SW480 (cell line): ENCODE data around the gene CP.
"Not testable (repeated sequence)": the region's sequence is repeated elsewhere in the genome, so short reads cannot be mapped to it uniquely, and the experiment has no call there.

Source experiments
- DNase-seq: peaks from one replicate; pipeline ENCODE4 v3.0.0-alpha.2; 2016; ENCODE audit warnings: low spot score

The CP gene

DNA sequence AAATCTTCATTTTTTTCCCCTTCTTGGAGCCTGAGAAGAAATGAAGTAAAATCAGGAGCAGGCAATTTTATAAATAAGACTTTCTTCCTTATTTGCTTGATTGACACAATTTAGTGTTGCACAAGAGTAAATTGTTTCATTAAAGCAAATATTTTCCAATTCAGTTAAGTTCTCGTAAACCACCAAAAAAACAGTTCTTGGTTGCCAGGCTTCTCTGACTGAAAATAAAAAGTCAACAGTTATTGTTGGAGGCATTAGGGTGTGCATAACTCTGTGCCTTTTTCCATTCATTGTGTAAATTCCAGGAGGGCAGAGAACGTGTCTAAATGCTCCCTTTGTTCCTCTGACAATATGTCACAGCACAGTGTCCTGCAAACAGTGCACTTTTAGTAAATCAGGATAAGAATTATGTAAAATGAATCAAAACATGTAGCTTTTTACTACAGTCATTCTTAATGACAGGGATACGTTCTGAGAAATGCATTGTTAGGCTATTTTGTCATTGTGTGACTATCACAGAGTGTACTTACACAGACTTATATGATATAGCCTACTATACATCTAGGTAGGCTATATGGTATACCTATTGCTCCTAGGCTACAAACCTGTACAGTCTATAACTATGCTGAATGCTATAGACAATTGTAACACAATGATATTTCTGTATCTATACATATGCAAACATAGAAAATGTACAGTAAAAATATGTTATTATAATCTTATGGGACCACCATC is at the start of gene CP:
Gene CP, minus strand, starts transcription at position 47 of the 735 bp plus-strand sequence. Its CDS starts 37 bp downstream, at position 10.
- DNase-seq = no peak

DNA sequence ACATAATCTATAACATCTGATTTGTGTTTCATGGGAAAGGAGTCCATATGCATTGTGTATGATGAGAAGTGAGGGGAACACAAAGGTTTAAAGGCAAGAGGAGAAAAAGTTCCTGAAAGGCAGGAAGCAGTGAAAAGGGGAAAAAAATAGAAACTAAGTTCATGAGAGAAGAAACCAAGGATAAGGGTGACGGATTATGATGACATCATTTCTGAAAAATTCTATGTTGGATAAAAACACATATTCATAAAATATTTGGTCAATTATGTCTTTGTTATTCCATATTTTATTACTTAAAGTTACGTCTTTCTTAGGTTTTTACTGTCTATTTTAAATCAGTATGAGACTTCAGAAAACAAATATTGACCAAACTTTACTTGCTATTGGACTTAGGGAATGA is 48.6 kb upstream of the CP start:
- no peak for DNase-seq

DNA sequence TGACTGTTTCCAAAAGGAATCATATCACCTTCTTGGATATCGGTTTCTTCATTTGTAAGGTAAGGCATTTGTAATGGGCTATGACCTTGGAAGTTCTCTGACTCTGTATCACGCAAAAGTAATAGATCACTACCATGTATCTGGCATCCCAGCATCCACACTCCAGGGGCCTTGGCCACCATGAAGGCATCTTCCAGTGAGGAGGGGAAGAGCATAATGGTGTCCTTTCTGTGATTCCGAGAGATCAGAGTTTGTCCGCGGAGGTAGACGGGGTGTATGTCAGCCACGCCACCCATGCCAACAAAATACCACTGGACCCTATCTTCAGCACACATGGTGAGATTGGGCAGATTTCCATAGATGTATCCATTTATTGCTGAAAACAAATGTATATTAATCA is 48.1 kb upstream of the CP start:
- no peak for DNase-seq

DNA sequence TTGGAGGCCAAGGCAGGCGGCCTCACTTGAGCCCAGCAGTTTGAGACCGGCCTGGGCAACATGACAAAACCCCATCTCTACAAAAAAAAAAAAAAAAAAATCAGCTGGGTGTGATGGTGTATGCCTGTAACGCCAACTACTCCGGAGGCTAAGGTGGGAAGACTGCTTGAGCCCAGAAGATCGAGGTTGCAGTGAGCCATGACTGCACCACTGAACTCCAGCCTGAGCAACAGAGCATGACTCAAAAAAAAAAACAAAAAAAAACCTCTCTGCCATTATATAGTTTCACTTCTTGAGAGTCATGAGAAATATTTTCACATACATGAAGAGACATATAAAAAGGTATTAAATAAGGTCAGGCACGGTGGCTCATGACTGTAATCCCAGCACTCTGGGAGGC is 45.9 kb upstream of the CP start:
- DNase-seq = no peak

DNA sequence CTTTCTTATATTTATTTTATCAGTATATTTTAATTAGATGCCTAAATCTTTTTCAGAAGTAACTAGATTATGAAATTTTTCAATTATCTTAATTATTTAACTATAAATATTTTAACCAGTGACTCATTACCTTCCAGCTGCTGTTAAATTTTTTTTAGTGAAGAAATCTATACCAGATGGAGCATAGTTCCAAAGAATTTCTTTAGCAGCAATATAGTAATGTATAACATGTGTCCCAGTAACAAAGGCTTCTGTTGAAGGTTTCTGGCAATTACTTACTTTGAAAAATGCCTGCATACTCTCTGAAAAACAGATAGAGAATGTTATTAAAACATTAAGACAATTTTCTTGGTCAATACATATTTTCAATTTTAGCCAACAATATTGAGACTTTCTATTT is 45.1 kb upstream of the CP start:
- no peak for DNase-seq

DNA sequence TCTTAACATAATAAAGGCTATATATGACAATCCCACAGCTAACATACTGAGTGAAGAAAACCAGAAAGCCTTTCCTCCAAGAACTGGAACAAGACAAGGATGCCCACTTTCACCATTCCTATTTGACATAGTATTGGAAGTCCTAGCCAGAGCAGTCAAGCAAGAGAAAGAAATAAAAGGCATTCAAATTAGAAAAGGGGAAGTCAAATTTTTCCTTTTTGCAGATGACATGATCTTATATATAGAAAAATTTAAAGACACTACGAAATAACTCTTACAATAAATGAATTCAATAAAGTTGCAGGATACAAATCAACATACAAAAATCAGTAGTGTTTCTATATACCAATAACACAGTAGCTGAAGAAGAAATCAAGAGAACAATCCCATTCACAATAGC is 42.2 kb upstream of the CP start:
- no peak for DNase-seq

DNA sequence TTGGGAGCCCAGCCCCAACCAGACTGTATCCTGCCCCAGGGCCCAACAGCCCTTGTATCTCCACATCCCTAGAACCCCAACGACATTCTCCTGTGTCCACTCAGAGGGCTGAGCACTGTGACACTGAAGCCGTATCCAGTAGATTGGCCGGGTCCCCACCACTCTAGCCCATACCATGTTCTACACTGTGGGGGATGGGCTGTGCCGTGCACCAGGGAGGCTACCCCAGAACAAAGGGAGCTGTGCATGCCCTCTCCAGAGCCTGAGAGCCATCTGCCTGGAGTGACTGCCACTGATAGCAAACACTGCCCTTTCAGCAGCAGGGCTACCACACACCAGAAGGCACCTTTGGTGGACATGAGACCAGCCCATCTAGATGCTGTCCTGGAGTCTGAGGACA is 37.1 kb upstream of the CP start:
- no peak for DNase-seq

DNA sequence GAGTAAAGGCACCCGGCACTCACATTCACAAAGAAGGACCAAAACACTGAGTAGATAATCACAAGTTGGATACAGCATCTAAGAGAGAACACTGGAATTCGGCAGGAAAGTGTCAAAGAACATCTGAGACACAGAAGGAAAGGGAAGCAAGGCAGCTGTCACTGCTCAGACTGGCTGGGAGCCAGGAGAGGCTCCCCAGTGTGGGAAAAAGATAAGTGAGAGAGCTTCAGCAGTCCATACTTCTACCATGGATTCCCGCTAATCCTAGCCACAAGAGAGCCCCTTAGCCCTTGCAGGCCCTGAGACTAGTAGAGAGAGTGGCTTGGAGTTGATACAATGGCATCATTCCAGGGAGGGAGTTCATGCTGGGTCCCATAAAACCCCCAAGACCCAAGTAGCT is 36.7 kb upstream of the CP start:
- DNase-seq = no peak

DNA sequence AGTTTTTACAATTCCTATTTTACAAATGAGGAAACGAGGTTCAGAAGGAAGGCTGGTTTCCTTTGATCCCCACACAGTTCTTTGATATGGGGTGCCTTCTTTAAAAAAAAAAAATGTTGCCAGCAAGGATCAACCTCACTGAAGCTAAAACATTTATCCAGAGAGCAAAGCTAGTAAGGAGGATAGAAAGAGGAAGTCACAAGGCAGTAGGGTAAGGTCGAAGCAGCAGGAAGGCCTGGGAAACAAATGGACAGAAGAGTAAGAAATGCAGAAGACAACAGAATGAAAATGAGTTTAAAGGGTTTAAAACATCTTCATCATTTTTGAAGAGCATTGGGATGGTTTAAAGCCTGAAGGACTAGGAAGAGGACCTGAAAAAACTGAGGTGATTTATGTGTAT is 30.6 kb upstream of the CP start:
- DNase-seq = no peak

DNA sequence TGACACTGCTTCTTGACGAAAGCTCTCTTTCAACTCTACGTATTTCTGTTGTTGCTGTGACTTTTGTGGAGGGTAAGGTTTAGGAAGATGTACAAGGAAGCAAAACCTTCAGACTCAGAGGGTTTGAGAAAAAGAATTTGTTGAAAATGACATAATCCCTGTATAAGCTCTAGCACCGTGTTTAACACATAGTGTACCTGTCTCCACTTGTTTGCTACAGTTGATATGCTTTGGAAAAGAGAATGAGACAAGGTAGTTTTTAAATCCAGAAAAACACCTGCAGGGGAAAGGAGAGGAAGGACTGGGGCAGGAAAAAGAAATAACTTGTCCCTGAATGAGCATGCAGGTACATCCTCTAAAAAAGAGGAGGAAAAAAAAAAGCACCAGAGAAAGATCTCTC is 29.6 kb upstream of the CP start:
- no peak for DNase-seq

DNA sequence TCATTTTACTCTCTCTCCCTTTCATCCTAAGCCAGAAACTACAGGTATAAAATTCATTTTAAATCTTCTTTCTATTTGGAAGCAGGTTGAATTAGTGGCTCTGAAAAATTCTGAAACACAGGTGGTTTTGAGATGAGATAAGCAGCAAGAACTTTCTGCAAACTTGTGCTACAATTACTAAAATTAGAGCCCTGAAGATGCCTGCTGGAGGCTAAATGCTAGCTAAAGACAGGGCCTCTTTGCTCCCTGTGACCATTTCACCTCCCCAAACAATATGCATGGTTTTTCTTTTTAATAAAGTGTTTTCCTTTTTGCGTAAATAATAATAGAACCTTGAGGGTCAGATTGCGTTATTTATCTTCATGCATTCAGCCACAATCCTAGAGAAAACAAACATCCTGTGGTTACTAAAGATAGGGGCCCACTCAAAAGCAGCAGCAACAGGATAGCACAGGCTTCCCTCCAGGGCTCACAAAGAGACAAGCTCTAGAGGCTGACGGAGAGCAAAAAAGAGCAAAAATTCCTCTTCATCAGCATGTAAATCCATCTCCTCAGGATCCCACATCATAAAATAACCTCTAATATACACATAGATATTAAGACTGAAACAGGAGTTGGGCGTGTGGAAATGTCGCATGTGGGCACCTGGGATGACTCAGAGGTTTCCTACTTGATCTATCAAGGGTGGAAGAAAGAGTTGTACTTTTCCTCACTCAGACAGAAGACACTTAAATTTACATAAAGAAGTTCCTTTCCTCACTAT is 26.5 kb upstream of the CP start:
- DNase-seq = peak; percentile 19

DNA sequence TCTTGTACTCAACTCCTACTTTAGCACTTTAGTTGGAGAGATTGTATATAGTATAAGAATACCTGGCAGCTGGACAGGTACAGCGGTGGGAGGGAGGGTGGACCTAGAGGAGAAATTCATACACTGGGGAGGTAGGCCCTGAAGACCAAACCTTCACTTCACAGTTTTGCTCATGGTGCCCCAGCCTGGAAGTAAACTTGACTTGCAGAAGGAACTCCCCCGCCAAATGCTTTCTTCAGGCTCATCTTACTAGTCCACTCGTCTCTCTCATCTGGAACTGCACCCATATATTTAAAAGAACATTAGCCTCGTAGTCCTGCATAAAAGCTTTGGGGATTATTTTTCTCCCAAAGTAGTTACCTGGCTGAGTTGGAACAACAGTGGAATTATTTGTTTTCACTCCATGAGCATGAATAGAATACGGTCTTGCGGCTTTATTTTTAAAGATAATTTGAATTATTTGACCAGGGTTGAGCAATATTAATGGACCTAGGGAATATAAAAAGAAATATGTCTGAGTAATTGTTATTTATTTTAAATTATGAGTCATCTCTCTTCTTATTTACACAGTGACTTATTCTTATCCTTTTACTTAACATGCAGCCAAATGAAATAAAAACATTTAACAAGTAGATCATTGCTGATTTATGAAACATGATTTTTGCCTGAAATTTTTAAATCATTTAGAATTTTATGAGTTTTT is 25.5 kb upstream of the CP start:
- DNase-seq = peak; percentile 17

DNA sequence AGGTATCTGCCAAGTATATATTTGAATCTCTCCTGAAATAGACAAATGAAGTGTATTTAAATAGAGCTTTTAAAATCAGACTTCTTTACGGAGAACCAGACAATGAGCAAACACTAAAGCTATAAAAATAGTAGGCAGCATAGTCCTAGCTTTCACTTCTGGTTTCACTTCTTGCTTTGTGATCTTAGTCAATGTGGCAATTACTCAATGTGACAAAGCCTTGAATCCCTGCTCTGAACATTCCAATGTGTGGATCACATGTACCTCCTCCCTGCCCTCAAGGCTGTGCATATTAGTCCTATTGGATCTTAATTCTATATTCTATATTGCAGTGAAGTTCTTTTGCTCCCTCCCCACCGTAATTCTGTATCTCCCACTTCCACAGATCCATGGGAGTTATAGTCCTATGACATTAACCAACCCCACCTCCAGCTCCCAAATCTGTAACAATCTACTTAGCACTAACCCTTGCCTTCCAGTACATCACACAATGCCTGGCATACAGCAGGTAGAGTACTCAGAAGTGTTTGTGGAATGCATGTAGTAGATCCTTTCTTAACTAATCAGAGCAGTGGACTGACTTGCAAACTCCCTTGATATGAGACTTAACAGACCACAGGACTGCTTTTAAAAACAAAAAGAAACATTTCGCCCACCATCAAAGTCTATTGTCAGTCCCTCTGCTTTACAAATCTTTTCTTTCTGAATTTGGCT is 24.3 kb upstream of the CP start:
- DNase-seq = peak; percentile 25

DNA sequence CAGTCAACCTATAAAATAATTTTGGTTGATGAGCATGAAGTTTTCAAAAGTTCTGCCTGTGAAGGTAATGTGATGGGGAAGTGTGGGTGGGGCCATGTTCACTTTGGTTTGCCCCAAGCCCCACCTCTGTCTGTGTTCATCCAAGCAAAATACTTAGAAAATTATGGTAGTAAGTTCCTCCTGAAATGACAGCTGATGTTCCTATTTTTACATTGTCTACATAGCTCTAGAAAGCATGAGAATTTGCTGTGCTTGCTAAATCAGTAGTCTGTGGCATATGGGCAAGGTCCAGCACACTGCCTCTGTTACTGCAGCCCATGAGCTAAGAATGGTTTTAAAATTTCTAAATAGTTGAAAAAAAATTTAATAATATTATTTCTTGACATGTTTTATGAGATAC is 21.9 kb upstream of the CP start:
- DNase-seq = no peak

DNA sequence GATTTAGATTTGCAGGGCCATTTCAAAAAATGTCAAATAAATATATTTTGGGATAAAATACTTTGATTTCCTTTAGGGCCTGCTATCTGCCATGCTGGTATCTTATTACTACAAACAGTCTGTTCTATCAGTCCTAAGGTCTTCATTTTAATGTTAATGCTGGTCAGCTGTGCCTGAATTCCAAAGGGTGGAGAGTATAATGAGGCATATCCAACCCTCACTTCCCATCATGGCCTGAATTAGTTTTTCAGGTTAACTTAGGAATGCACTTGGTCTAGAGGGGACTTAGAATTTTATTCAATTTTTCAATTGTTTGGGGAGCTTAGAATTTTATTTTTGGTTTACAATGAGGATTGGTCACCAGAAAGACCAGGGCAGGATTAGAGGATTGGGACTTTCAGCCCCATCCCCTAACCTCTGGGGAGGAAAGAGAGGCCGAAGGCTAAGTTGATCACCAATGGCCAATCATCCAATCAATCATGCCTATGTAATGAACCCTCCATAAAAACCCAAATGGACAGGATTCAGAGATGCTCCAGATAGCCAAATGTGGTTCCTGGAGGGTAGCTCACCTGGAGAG is 17.8 kb upstream of the CP start:
- no peak for DNase-seq

DNA sequence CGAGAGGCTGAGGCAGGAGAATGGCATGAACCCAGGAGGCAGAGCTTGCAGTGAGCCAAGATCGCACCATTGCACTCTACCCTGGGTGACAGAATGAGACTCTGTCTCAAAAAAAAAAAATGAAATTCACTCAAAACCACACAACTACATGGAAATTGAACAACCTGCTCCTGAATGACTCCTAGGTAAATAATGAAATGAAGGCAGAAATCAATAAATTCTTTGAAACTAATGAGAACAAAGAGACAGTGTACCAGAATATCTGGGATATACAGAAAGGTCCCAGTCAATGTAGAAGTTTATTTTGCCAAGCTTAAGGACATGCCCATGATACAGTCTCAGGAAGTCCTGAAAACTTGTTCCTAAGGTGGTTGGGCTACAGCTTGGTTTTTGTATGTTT is 16.6 kb upstream of the CP start:
- DNase-seq = not testable (repeated sequence)

DNA sequence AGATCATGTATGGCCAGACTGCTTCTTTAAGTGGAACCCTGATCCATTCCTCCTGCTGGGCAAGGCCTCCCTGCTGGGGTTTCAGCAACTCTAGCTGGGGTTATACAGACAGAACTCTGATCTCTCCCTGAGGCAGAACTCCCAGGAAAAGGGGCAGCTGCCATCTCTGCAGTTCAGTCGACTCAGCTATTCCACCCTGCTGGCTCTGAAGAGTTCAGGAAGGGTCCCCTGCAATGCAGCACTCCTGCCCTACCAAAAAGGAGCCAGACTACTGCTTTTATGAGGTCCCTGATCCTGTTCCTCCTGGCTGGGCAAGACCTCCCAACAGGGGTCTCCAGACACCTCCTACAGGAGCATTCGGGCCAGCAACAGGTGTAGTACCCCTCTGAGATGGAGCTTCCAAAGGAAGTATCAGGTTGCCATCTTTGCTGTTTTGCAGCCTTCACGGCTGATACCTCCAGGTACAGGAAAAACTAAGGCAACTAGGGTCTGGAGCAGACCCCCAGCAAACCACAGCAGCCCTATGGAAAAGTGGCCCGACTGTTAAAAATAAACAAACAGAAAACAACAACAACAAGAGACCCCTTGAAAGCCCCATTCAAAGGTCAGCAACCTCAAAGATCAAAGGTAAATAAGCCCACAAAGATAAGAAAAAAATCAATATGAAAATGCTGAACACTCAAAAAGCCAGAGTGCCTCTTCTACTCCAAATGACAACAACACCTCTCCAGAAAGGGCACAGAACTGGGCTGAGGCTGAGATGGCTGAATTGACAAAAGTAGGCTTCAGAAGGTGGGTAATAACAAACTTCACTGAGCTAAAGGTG is 14.2 kb upstream of the CP start:
- DNase-seq = no peak

DNA sequence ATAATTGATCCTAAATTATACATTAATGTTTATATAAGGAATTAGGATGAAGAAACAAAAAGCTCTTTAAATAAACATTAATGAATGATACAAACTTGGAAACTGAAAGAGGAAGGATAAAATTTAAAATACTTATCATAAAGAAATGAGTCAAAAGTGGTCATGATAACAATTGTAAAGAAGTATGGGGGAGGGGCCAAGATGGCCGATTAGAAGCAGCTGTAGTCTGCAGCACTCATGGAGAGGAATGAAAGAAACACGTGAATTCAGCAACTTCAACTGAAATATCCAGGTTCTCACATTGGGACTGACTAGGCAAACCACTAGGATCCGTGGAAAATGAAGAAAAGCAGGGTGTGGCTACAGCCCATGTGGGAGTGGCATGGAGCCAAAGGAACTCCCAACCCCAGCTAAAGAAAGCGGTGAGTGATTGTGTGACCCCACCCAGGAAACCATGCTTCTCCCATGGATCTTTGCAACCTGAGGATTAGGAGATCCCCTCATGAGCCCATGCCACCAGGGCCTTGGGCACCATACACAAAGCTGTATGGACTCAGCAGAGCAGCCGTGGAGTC is 13.1 kb upstream of the CP start:
- no peak for DNase-seq

DNA sequence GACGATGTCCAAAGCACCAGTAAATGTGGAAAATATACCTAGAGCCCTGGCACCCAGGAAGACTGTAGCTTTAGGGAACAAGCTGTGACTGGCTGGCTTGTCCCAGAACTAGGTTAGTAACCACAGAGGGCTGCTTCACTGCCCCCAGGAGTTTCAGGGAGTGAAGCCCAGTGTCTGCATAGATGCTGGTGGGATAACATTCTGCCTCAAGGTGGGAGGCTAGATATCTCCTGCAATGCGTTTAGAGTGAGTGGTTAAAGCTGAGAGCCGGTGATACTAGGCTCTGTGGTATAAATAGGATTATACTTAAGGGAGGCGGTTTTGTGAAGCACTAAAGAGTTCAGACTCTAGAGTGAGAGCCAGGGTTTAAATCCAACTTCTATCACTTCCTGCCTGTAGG is 11.7 kb upstream of the CP start:
- no peak for DNase-seq

DNA sequence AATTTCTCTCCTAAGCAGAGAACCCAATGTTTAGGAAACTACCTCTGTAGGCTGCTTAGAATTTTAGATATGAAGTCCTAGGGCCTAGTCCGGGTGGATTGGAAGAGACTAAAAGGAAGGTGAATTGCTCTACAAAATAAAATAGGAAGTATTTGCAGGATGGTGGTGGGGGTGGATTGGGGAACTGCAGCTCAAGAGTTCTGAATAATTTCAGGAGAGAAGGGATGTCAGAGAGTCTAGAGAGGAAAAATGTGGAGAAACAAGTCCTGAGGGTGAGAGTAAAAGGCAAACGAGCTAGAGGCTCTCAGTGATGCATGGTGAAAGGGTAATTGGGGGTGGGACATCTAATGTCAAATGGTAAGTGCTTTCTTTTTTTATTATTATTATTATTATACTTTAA is 10.2 kb upstream of the CP start:
- no peak for DNase-seq
